Loucy (cell line): Measurements from ENCODE around the gene NFKB2.

ENCODE experiments used
- H2AFZ ChIP-seq: fragments of 200-600 bp; sonication (generic); 2 replicates; pipeline ENCODE4 v1.6.0; 2016; ENCODE audit warnings: antibody characterized with exemption, mild to moderate bottlenecking, low read length, moderate library complexity
- H3F3A ChIP-seq: fragments of 200-600 bp; 2 replicates; pipeline ENCODE4 v1.6.0; 2016; ENCODE audit warnings: antibody characterized with exemption, low read depth, mild to moderate bottlenecking
- H3K27me3 ChIP-seq: fragments of 200-600 bp; sonication (generic); 2 replicates; pipeline ENCODE4 v1.6.1; 2014; ENCODE audit warnings: low read length, mild to moderate bottlenecking; ENCODE audit not compliant: insufficient read depth, poor library complexity, severe bottlenecking
- H3K36me3 ChIP-seq: fragments of 200-600 bp; sonication (generic); 2 replicates; pipeline ENCODE4 v1.6.1; 2016; ENCODE audit warnings: low read length; ENCODE audit not compliant: insufficient read depth
- H3K4me1 ChIP-seq: fragments of 200-600 bp; sonication (generic); 2 replicates; pipeline ENCODE4 v1.5.1; 2014; ENCODE audit warnings: low read length, mild to moderate bottlenecking; ENCODE audit not compliant: insufficient read depth, poor library complexity, severe bottlenecking
- H3K4me2 ChIP-seq: fragments of 200-600 bp; sonication (generic); 2 replicates; pipeline ENCODE4 v1.6.0; 2014; ENCODE audit warnings: antibody characterized with exemption, low read length, low read depth, mild to moderate bottlenecking; ENCODE audit not compliant: poor library complexity, severe bottlenecking
- H3K4me3 ChIP-seq: fragments of 200-600 bp; sonication (generic); 2 replicates; pipeline ENCODE4 v1.5.1; 2014; ENCODE audit warnings: low read length, mild to moderate bottlenecking, mixed read lengths; ENCODE audit not compliant: poor library complexity, severe bottlenecking
- H3K79me2 ChIP-seq: fragments of 200-600 bp; sonication (generic); 2 replicates; pipeline ENCODE4 v1.6.1; 2014; ENCODE audit warnings: low read length; ENCODE audit not compliant: insufficient read depth
- H3K9ac ChIP-seq: fragments of 200-600 bp; sonication (generic); 2 replicates; pipeline ENCODE4 v1.6.0; 2014; ENCODE audit warnings: mild to moderate bottlenecking, low read depth, low read length, moderate library complexity; ENCODE audit not compliant: poor library complexity, severe bottlenecking
- H3K9me2 ChIP-seq: fragments of 200-600 bp; sonication (generic); replicated peaks from 2 replicates; pipeline ENCODE4 v1.6.1; 2016; ENCODE audit warnings: low read depth, low read length, mixed read lengths
- H3K9me3 ChIP-seq: fragments of 200-600 bp; sonication (generic); 2 replicates; pipeline ENCODE4 v1.6.1; 2014; ENCODE audit warnings: mild to moderate bottlenecking, antibody characterized with exemption, low read length, low read depth; ENCODE audit not compliant: insufficient read depth
- H4K20me1 ChIP-seq: fragments of 200-600 bp; sonication (generic); 2 replicates; pipeline ENCODE4 v1.6.0; 2014; ENCODE audit warnings: antibody characterized with exemption, low read length, mild to moderate bottlenecking; ENCODE audit not compliant: insufficient read depth, poor library complexity, severe bottlenecking
- EZH2phosphoT487 ChIP-seq: fragments of 200-600 bp; IDR thresholded peaks from 2 replicates; pipeline ENCODE4 v1.6.1; 2018; ENCODE audit warnings: antibody characterized with exemption, mild to moderate bottlenecking, moderate library complexity, borderline replicate concordance
- TF ChIP-seq, protein P1 (sequence below): fragments of 200-600 bp; sonication (generic); conservative IDR thresholded peaks from 2 replicates; pipeline ENCODE4 v1.5.1; 2014; ENCODE audit warnings: mild to moderate bottlenecking, antibody characterized with exemption, low read length

NFKB2 gene

DNA sequence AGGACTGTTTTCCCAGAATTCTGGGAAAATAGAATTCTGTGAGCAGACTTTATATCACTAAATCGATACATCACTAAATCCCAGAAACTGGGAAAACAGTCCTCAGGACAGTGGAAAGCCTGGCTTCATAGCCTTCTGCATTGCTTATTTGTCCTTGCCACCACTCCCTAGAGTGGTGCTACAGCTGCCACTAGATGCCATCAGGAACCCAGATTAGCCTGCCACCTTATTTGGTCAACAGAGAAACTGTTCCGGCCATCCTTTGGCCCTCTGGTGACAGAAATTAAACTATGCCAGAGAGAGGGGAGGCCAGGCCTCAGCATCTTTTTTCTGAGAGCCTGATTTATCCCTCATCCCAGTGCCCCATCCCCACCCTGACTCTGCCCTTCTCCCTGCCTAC is 19.6 kb upstream of the NFKB2 start:
- Histone ChIP-seq H3K9ac (no peak overlapping the region), H3K4me3 (no peak overlapping the region), H3F3A (no peaks in the 10 kb centered on the region), H2AFZ (no peak overlapping the region), H3K4me2 (no peak overlapping the region), H4K20me1 (no peaks in the 10 kb centered on the region), H3K27me3 (no peaks in the 10 kb centered on the region), H3K9me2 (no peaks in the 10 kb centered on the region), H3K36me3 (peaks cover 67% of the 10 kb centered on the region; the same call in 1 of the 2 replicates), H3K9me3 (no peaks in the 10 kb centered on the region), H3K4me1 (no peaks in the 10 kb centered on the region), H3K79me2 (no peaks in the 10 kb centered on the region)
- TF ChIP-seq, protein P1, sequence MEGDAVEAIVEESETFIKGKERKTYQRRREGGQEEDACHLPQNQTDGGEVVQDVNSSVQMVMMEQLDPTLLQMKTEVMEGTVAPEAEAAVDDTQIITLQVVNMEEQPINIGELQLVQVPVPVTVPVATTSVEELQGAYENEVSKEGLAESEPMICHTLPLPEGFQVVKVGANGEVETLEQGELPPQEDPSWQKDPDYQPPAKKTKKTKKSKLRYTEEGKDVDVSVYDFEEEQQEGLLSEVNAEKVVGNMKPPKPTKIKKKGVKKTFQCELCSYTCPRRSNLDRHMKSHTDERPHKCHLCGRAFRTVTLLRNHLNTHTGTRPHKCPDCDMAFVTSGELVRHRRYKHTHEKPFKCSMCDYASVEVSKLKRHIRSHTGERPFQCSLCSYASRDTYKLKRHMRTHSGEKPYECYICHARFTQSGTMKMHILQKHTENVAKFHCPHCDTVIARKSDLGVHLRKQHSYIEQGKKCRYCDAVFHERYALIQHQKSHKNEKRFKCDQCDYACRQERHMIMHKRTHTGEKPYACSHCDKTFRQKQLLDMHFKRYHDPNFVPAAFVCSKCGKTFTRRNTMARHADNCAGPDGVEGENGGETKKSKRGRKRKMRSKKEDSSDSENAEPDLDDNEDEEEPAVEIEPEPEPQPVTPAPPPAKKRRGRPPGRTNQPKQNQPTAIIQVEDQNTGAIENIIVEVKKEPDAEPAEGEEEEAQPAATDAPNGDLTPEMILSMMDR = no peak
- no peak for TF ChIP-seq EZH2phosphoT487

DNA sequence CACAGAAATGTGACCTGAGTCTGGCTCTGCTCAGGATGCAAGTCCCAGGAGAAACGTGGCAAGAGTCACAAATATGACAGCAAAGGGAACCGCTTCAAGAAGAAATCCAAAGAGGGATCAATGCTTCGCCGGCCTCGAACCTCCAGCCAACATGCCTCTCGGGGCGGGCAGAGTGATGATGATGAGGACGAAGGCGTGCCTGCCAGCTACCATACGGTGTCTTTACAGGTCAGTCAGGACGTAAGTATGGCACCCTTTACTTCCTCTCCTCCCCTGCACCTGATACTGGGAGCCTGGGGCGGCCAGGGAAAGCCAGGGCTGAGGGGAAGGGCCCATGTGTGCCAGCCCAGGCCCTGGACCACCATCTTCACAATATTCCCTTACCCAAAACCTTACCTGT is 18.6 kb upstream of the NFKB2 start:
- Histone ChIP-seq H3K36me3 (peaks cover 68% of the 10 kb centered on the region; the same call in 1 of the 2 replicates), H3K9ac (no peak overlapping the region), H3K9me2 (no peaks in the 10 kb centered on the region), H3K9me3 (no peaks in the 10 kb centered on the region), H3K4me1 (no peaks in the 10 kb centered on the region), H3F3A (no peaks in the 10 kb centered on the region), H4K20me1 (no peaks in the 10 kb centered on the region), H3K4me2 (no peak overlapping the region), H2AFZ (no peak overlapping the region), H3K27me3 (no peaks in the 10 kb centered on the region), H3K79me2 (no peaks in the 10 kb centered on the region), H3K4me3 (no peak overlapping the region)
- no peak for TF ChIP-seq EZH2phosphoT487

DNA sequence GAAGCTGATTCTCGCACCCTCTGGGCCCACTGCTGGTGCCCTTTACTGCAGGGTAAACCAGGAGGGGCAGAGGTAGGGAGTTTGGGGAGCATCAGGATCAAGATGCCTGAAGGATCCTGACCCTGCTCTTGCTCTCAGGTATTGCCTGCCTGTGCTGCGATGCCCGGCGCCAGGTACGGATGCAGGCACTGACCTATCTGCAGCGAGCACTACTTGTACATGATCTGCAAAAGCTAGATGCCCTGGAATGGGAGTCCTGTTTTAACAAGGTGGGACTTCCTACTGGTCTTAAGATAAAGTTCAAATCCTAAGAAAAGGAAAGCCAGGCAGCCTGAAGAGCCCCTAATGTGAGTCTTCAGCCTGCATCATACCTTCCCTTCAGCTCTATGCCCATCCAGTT is 16.1 kb upstream of the NFKB2 start:
- Histone ChIP-seq H3F3A (no peaks in the 10 kb centered on the region), H3K36me3 (peaks cover 66% of the 10 kb centered on the region; the same call in 1 of the 2 replicates), H2AFZ (no peak overlapping the region), H3K9ac (no peak overlapping the region), H3K4me1 (no peaks in the 10 kb centered on the region), H3K9me3 (no peaks in the 10 kb centered on the region), H3K4me2 (no peak overlapping the region), H3K9me2 (no peaks in the 10 kb centered on the region), H3K79me2 (no peaks in the 10 kb centered on the region), H3K4me3 (no peak overlapping the region), H4K20me1 (no peaks in the 10 kb centered on the region), H3K27me3 (no peaks in the 10 kb centered on the region)
- no peak for TF ChIP-seq EZH2phosphoT487
- TF ChIP-seq, protein P1 = no peak

DNA sequence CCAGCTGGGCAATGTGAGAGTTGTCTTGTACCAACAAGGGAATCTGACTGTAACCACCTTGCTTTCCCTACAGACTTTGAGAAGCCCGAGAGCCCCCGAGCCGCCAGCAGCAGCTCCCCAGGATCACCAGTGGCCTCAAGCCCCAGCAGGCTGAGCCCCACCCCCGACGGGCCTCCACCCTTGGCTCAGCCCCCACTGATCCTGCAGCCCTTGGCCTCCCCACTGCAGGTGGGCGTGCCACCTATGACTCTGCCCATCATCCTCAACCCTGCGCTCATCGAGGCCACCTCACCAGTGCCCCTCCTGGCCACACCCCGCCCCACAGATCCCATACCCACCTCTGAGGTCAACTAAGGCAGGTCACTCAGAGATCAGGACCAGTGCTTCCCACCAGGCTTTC is 13.5 kb upstream of the NFKB2 start:
- Histone ChIP-seq H3K36me3 (peaks cover 47% of the 10 kb centered on the region; the same call in 1 of the 2 replicates), H3K4me2 (no peak overlapping the region), H3K79me2 (no peaks in the 10 kb centered on the region), H3K9me2 (no peaks in the 10 kb centered on the region), H3K4me3 (no peak overlapping the region), H3K9me3 (no peaks in the 10 kb centered on the region), H2AFZ (no peak overlapping the region), H3K27me3 (no peaks in the 10 kb centered on the region), H3F3A (no peaks in the 10 kb centered on the region), H4K20me1 (no peaks in the 10 kb centered on the region), H3K4me1 (no peaks in the 10 kb centered on the region), H3K9ac (no peak overlapping the region)
- no peak for TF ChIP-seq EZH2phosphoT487
- TF ChIP-seq, protein P1 = no peak
